Left renal cortex interstitium (tissue), 4 donors: ENCODE measurements around the gene ZBTB20. TPM values are rescaled to one million over a fixed set of nuclear protein-coding genes. Genes with fewer than 3 reads are reported as not detected.

ENCODE experiments used
- DNase-seq, 4 donors: peaks; one replicate each; pipeline ENCODE4 v3.0.0-alpha.2; 2013; ENCODE audit warnings: low read depth in 4 of 4, low spot score in 2 of 4, missing footprints in 1 of 4
- polyA plus RNA-seq, 4 donors: library from polyadenylated mRNA; unstranded; fragments of 120-200 nt; gene quantifications; one replicate each; pipeline ENCODE4 v1.2.1, GENCODE V29; 2013; ENCODE audit not compliant: insufficient read length in 4 of 4

ZBTB20 gene
- polyA plus RNA-seq, 4 donors = 4.5 to 6.5 (median 5.8) TPM

DNA sequence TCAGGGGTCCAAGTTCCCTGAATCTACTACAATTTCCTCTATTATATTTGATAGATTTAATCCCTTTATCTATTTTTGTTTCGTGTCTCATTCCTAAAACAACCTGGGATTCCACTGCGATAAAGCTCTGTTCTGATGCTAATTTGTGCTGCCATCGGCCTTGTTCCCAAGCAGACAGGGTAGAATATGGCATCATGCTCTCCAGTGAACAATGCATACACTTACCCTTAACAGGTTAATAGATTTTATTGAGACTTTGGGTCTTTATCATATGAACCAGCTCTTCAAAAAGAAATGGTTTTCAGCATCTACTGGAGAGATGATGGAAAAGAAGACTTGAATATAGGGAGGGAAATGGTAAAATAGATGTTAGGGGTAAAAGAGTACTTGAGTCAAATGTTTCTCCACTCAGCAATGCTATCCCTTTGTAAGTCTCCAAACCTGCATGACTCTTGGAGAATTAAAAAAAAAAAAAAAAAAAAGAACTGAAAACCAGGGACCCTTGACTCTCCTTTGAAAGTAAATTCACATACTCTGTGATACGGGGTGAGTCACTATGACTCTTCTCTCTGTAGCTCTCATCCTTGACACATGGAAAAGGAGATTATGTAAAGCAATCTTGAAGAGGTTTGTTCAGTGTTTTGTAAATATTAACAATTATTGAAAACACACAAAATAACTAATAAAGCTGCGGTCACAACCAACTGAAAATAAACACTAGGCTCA, 268.8 kb downstream of the ZBTB20 start:
- no peak for DNase-seq

DNA sequence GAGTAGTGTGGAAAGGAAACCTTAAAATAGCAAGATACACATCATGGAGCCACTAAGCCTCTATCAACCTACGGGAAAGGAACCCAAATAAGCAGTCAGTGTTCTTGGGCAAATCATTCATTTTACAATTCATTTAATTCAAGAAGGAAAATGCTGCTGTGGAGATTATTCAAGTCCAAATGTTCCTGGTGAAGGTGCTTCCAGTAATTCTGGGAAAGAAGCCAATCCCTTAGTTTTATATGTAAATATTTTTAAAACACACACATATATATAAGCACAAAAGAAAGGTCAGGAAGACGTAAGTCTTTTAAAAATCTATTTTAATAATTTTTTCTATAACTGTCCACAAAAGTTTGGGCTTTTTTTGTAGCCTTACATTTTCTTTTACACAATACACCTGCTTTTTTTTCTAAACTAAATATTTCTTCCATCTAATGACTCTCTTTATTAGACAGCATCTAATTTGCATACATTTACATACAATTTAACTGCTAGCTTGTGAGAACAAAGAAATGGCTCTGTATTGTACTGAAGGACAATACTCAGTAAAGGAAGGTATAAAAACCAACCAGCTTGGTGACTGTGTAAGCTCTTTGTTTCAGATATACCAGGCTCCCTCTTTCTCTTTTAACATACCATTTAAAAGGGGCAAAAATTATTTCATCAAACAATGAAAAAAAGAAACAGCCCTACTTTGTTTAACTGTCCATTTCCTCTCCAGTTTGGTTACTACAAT, 269.5 kb downstream of the ZBTB20 start:
- DNase-seq = no peak

DNA sequence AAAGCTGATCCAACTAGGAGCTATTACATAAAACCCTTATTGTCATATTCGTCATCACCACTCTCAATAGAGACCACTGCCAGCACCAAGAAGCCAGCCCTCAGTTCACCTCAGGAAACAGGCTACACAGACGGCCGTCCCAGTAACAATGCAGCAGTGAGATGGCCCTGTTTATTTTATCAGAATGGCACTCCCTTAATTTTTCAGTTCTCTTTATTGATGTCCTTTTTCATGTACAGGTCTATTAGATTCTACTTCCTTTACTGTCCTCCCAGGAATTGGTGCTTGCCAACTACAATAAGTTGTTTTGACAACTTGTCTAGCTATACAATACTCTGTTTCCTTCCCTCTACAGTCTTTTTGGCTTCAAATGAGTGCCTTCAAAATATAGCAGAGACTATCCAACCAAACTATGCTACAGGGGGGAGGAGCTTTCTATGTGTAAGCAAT, 272.5 kb downstream of the ZBTB20 start:
- no peak for DNase-seq

DNA sequence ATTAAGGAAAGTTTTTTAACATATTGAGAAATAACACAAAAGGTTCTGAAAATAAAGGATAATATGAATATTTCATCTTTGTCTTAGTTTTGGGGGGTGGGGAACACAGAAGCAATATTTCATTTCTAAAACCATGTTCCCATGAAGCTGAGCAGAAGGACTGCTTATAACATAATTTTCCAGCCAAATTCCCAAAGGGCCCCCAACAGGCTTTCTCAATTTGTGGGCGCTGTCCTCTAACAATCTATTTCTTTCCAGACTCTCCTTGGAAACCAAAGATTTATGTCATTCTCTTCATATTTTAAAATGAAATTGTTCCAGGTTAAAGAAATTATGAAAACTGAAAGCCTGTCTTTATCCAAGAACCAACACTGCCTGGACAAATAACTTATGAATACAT, 273.5 kb downstream of the ZBTB20 start:
- no peak for DNase-seq

DNA sequence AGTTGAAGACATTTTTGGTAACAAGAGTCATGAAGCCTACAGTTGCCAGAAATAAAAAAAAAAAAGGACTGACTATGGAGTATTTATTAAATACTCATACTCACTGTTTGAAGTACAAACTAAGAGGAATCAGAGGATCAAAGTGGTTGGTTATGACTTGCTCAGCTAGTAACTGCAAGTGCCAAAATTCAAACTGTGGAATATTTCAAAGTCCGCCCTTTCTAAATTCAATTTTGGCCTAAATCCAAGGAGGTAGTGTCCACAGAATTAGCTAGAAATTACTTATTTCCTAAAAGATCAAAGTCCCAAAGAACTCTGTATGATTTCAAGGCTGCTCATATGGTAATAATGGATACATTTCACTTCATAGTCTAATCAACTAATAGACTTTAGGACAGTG, 274.5 kb downstream of the ZBTB20 start:
- DNase-seq = no peak

DNA sequence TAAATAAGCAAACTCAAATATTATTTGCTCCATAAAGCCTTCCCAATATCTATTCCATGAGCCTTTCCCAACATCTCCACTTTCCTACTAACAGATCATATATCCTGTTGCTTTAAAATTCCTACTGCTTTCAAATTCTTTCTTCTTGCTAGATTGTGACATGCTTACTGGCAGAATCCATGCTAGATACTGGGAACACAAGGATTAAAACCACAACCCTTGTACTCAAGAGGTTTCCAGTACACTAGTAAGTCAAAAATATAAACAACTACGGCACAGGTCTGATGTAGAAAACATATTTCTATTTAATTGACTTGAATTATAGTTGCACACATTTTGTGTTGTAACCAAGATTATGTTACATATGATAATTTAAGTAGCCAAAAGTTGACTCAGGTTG, 275.0 kb downstream of the ZBTB20 start:
- DNase-seq = no peak

DNA sequence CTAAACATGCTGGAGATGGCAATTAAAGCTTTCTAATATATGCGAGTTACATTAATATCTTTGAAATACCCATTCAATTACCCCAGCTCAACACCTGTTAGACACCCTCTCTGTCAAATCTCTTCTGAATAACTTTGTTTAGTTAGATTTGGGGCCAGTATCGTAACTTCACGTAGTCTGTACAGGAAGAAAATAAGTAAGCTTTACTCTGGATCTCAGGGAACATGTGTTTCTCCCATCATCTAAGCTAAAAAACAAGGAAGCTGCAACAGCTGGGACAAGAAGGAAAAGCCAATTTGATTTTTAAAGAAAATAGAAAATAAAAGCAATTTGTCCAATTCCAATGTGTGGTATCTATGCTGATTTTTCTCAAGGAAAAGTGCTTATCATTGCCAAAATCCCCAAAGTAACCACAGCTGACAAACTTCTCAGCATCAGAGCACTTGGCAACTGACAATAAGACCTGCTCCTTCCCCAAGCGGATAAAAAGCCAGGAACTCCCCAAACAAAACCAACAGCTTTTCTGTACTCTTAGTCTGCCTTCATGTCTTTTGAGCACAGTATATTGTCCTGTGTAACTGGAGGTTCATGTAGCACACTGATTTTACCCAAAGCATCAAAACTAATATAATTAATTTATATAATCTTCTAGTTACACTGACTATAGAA, 279.1 kb downstream of the ZBTB20 start:
- DNase-seq = no peak

DNA sequence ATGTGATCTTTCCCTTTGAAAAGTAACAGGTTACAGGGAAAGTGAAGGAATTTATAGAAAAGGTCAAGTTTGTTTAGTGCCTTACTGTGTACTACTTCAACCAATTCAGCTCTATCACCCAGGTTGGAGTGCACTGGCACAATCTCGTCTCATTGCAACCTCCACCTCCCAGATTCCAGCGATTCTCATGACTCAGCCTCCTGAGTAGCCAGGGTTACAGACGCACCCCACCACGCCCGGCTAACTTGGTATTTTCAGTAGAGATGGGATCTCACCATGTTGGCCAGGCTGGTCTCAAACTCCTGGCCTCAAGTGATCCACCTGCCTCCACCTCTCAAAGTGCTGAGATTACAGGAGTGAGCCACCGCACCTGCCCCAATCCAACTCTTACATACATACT, 279.7 kb downstream of the ZBTB20 start:
- DNase-seq = no peak

GRCh38 chr3:114866430-114866829, 280.7 kb downstream of the ZBTB20 start:
- no peak for DNase-seq

- DNase-seq = no peak
Measured at GRCh38 chr3:114864970-114865369, 282.1 kb downstream of the ZBTB20 start.

- DNase-seq = no peak
Measured at GRCh38 chr3:114863848-114864247, 283.2 kb downstream of the ZBTB20 start.

GRCh38 chr3:114861666-114862065, 285.4 kb downstream of the ZBTB20 start:
- no peak for DNase-seq

- DNase-seq = no peak
Measured at GRCh38 chr3:114860531-114860930, 286.6 kb downstream of the ZBTB20 start.

DNA sequence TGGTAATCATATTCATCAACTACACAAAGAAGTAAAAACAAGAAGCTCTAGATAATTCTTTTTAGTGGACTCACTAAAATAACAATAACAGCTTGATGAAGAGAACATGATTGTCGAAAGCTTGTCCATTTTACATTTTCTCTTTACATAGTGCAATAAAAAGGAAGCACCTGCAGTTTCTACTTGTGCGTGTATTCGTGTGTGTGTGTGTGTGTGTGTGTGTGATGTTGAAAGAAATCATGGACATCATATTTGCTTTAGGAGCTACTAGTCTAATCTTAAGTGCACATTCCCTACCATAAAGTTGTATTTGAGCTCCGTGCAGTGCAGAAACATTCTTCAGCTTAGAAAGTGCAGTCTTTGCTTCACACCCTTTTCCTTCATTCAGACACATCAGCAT, 288.8 kb downstream of the ZBTB20 start:
- no peak for DNase-seq

GRCh38 chr3:114857299-114857701, 289.8 kb downstream of the ZBTB20 start:
- DNase-seq = no peak

- no peak for DNase-seq
Measured at GRCh38 chr3:114856835-114857234, 290.3 kb downstream of the ZBTB20 start.

DNA sequence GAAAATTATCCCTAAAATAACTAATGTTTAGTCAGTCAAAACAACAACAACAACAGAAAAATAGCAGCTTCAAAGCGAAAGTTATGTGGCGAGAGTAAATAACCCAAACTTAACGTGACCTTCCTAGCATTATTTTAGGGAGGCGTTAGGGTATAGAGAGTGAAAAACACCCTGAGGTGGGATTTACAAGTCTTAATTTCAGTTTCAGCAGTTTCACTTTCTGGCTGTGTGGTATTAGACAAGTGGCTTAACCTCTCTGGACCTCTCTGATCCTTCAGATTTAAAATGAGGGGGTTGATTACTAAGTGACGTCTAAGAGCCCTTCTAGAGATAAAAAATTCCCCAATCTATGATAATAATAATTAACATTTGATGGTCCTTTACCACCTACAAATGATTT, 291.2 kb downstream of the ZBTB20 start:
- no peak for DNase-seq

DNA sequence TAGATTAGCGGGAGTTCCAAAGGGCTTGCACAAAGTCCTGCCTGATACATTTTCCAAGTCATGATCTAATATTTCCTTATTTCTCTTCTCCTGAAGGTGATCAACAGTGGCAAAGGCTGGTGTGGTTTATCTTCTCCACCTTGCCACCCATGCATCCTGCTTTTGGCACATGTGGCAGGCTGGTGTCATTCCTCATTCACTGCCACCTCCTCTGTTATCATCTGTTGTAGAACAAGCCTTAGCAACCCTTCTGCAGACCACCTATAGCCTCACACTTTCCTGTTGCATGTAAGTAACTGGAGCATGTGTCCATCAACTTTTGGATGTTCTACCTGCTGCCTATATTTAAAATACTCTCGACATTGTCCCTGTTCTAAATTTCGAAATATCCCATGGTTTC, 294.1 kb downstream of the ZBTB20 start:
- no peak for DNase-seq

DNA sequence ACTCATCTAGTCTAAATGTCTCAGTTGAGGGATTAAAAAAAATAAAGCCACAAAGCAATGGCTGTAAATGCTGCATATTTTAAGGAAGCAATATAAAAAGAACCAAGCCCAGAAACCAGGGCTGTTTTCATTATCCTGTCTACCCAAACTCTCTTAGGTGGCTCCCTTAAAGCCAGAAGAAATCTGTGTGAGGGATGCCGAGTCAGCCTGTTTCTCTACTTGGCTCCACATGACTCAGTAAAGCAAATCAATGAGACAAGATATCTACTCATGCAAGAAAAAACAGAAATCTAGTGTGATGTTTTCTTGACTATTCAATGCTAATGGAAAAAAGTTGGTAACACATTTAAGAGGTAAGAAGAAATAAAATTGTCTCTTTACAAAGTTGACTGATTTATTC, 296.2 kb downstream of the ZBTB20 start:
- no peak for DNase-seq

GRCh38 chr3:114848643-114849350, 298.3 kb downstream of the ZBTB20 start:
- DNase-seq = no peak

DNA sequence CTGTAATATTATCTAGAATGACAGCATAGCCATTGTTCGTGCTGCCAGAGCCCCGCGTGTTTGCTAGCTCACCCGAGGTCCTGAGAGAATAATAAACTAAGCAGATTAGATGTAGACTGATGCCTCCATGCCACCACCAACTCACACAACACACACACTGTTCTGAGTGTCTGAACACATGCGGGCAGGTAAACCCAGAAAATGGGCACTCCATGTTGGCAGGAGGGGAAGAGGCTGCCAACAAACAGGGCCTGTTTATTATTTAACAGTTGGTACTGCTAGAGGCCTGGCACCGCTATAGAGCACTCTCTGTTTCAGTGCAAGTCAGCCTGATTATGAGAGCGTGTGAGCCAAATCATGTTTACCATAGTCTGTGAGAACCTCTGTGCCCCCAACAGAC, 299.0 kb downstream of the ZBTB20 start:
- no peak for DNase-seq
